GM10847 (cell line): ENCODE results near the gene ORC3.

ENCODE experiments used
- POLR2A ChIP-seq: IDR thresholded peaks from 2 replicates; pipeline ENCODE4 v1.6.1; 2011; ENCODE audit not compliant: insufficient read length; ENCODE audit errors: extremely low read depth

The ORC3 gene

GRCh38 chr6:87667032-87667431, 77.1 kb downstream of the ORC3 start:
- TF ChIP-seq POLR2A: no peak

- no peak for TF ChIP-seq POLR2A
Measured at GRCh38 chr6:87668013-87668412, 78.1 kb downstream of the ORC3 start.

- TF ChIP-seq POLR2A: no peak
Measured at GRCh38 chr6:87669051-87669450, 79.1 kb downstream of the ORC3 start.

GRCh38 chr6:87670707-87671106, 80.8 kb downstream of the ORC3 start:
- no peak for TF ChIP-seq POLR2A

GRCh38 chr6:87671555-87672029, 81.7 kb downstream of the ORC3 start:
- no peak for TF ChIP-seq POLR2A

- no peak for TF ChIP-seq POLR2A
Measured at GRCh38 chr6:87672641-87673040, 82.7 kb downstream of the ORC3 start.

GRCh38 chr6:87673237-87673636, 83.3 kb downstream of the ORC3 start:
- no peak for TF ChIP-seq POLR2A

- TF ChIP-seq POLR2A: no peak
Measured at GRCh38 chr6:87674290-87674689, 84.4 kb downstream of the ORC3 start.

GRCh38 chr6:87675004-87675681, 85.2 kb downstream of the ORC3 start:
- no peak for TF ChIP-seq POLR2A

GRCh38 chr6:87682310-87682709, 92.4 kb downstream of the ORC3 start:
- no peak for TF ChIP-seq POLR2A

- TF ChIP-seq POLR2A: no peak
Measured at GRCh38 chr6:87683890-87684289, 94.0 kb downstream of the ORC3 start.

- TF ChIP-seq POLR2A: no peak
Measured at GRCh38 chr6:87684895-87685654, 95.1 kb downstream of the ORC3 start.

- TF ChIP-seq POLR2A: no peak
Measured at GRCh38 chr6:87687296-87687695, 97.4 kb downstream of the ORC3 start.

GRCh38 chr6:87690441-87690840, 100.5 kb downstream of the ORC3 start:
- TF ChIP-seq POLR2A: no peak

GRCh38 chr6:87692086-87692485, 102.2 kb downstream of the ORC3 start:
- TF ChIP-seq POLR2A: no peak

GRCh38 chr6:87697581-87698546, 107.9 kb downstream of the ORC3 start:
- TF ChIP-seq POLR2A: no peak

- TF ChIP-seq POLR2A: no peak
Measured at GRCh38 chr6:87698547-87699006, 108.6 kb downstream of the ORC3 start.
